HK-2 (cell line): ENCODE data around the gene FAM216B.

Source experiments
- DNase-seq: peaks from one replicate; pipeline ENCODE4 v3.0.0-alpha.2; 2018; ENCODE audit not compliant: unreplicated experiment

Gene FAM216B

GRCh38 chr13:42834946-42835345, 53.6 kb downstream of the FAM216B start:
- peak; percentile 42 for DNase-seq

- peak; percentile 48 for DNase-seq
Measured at GRCh38 chr13:42836930-42837690, 55.7 kb downstream of the FAM216B start.
